ENCODE results near the gene FILIP1. TPM values are rescaled to one million over a fixed set of nuclear protein-coding genes. Genes with fewer than 3 reads are reported as not detected.

Gene FILIP1
- total and polyA plus RNA-seq, 10 of the 15 experiments (the other 5 are each of a cell fraction or from before 2014, with no cell fraction given) = 0.23 to 2.0 (median 0.44) TPM

GRCh38 chr6:75263401-75263750 lies 230.2 kb downstream of the FILIP1 start (continued):
- no peak for TF ChIP-seq ZBTB33 (IDR thresholded peaks at IDR 0.05)
- no peak for TF ChIP-seq SIX5 (IDR thresholded peaks at IDR 0.05; ENCODE audit: low read depth, low read length, severe bottlenecking)
- TF ChIP-seq ZNF217 (IDR thresholded peaks at IDR 0.05) = no peak
- no peak for TF ChIP-seq IKZF2 (IDR thresholded peaks at IDR 0.05)

- H3K4me3 ChIP-seq = no peak overlapping the region
- DNase-seq (ENCODE audit: low read depth, low spot score) (no peak), FAIRE-seq (no peak), ATAC-seq (no peak)
- no peaks in the 10 kb centered on the region for H3K4me1 ChIP-seq (ENCODE audit: control insufficient read depth, insufficient read depth, low read length)
- no peak overlapping the region for H3K27ac ChIP-seq (ENCODE audit: control insufficient read depth, insufficient read depth)
- SMC1A ChIA-PET (ENCODE audit: uncharacterized antibody, unreplicated experiment) = interaction anchor here (1.1 kb wide), 1 partner anchor 264 kb away, joined by 3 read pairs; no protein-coding TSS in a partner anchor
- no peaks in the 10 kb centered on the region for H3K9me3 ChIP-seq (replicated peaks; ENCODE audit: control insufficient read depth, insufficient read depth, low read length)
- in situ Hi-C loops (cut with MboI) = no loop called here
- RAD21 ChIA-PET (ENCODE audit: unreplicated experiment) = interaction anchor here (1.0 kb wide), 1 partner anchor 34 kb away, joined by 4 read pairs; no protein-coding TSS in a partner anchor
- BruUV-seq (replicated peaks) = no TSS peak
- no peaks in the 10 kb centered on the region for H4K20me1 ChIP-seq (ENCODE audit: control insufficient read depth, insufficient read depth)
- no peak overlapping the region for H2AFZ ChIP-seq (ENCODE audit: control insufficient read depth, low read depth, low read length)
- no peak overlapping the region for H3K4me2 ChIP-seq (ENCODE audit: control insufficient read depth, insufficient read depth)
- intact Hi-C loops (cut with micrococcal nuclease; ENCODE audit: unreplicated experiment) = no loop called here
- TF ChIP-seq POLR2AphosphoS2 (IDR thresholded peaks at IDR 0.05; ENCODE audit: low read depth, low read length) (no peak), KAT2A (conservative IDR thresholded peaks at IDR 0.05; ENCODE audit: control insufficient read depth, low read depth, low read length) (no peak), NRF1 (conservative IDR thresholded peaks at IDR 0.05; ENCODE audit: low read depth, low read length) (no peak), MTA2 (IDR thresholded peaks at IDR 0.05; ENCODE audit: low read depth) (no peak), PAX8 (IDR thresholded peaks at IDR 0.05) (no peak), YY1 (IDR thresholded peaks at IDR 0.05; ENCODE audit: low read depth, low read length) (no peak), CHD4 (IDR thresholded peaks at IDR 0.05) (no peak), HDAC2 (IDR thresholded peaks at IDR 0.05) (no peak), EZH2 (IDR thresholded peaks at IDR 0.05; ENCODE audit: borderline replicate concordance, control insufficient read depth, low read depth, low read length) (no peak), JUND (IDR thresholded peaks at IDR 0.05; ENCODE audit: low read depth, low read length) (no peak)
- CTCF ChIA-PET = interaction anchor here (0.7 to 1.9 kb wide), 6 partner anchors 11 to 262 kb away, joined by 3 to 10 read pairs (median 3); no protein-coding TSS in a partner anchor
- POLR2A ChIA-PET = interaction anchor here (0.6 to 1.0 kb wide), 2 partner anchors 19 to 565 kb away, joined by 3 to 4 read pairs; partner anchors contain the start of gene COX7A2
- H3K36me3 ChIP-seq (ENCODE audit: control insufficient read depth in 2 of 2, insufficient read depth in 2 of 2, low read length in 1 of 2) = peaks cover 1 to 26% of the 10 kb centered on the region in 2 experiments; a peak in 2 of 4 replicates
- WGBS (ENCODE audit: insufficient coverage, insufficient replicate concordance, low lambda C conversion rate, missing lambda C conversion rate) = 92% methylated on average over 4 of the region's 4 CpGs
- H3K27me3 ChIP-seq (replicated peaks in 1 of 2; ENCODE audit: control insufficient read depth in 2 of 2, insufficient read depth in 2 of 2, low read length in 1 of 2) = no peaks in the 10 kb centered on the region
- H3K79me2 ChIP-seq (ENCODE audit: control insufficient read depth, insufficient read depth, low read length) = peaks cover 38% of the 10 kb centered on the region
- H3K9ac ChIP-seq (ENCODE audit: control insufficient read depth, insufficient read depth, low read length) = no peak overlapping the region
These were observed 230.7 kb downstream of the FILIP1 start for GRCh38 chr6:75262716-75263400.

All from GM12878 (cell line).